GM23338 (cell line): ENCODE data around the gene AKAP7.
"Not testable (repeated sequence)": the region's sequence is repeated elsewhere in the genome, so short reads cannot be mapped to it uniquely, and the experiment has no call there.

Experiments
- CREB1 ChIP-seq: fragments of 250-450 bp; sonication (Bioruptor Pico); IDR thresholded peaks from 2 replicates; pipeline ENCODE4 v1.5.0; 2020; ENCODE audit warnings: low read depth, mild to moderate bottlenecking, moderate library complexity
- CTCF ChIP-seq, 2 experiments: fragments of 200-600 bp in 1 of 2; sonication (generic) in 1 of 2; conservative IDR thresholded peaks; 2 replicates each; pipeline versions ENCODE4 v1.5.1 to v1.6.1; 2016 to 2017; ENCODE audit warnings: antibody characterized with exemption in 2 of 2, low read depth in 2 of 2, mild to moderate bottlenecking in 2 of 2, moderate library complexity in 1 of 2
- ETS1 ChIP-seq: IDR thresholded peaks from 2 replicates; pipeline ENCODE4 v1.6.1; 2016; ENCODE audit warnings: antibody characterized with exemption
- EZH2 ChIP-seq: fragments of 200-600 bp; sonication (generic); IDR thresholded peaks from one replicate; pipeline ENCODE4 v1.8.0; 2017; ENCODE audit warnings: antibody characterized with exemption, mild to moderate bottlenecking, low read depth; ENCODE audit not compliant: unreplicated experiment
- EZH2phosphoT487 ChIP-seq: fragments of 200-600 bp; sonication (generic); IDR thresholded peaks from one replicate; pipeline ENCODE4 v1.8.1; 2018; ENCODE audit warnings: antibody characterized with exemption; ENCODE audit not compliant: unreplicated experiment
- JUNB ChIP-seq: IDR thresholded peaks from one replicate; pipeline ENCODE4 v1.6.1; 2016; ENCODE audit warnings: antibody characterized with exemption; ENCODE audit not compliant: unreplicated experiment
- NANOG ChIP-seq: IDR thresholded peaks from 2 replicates; pipeline ENCODE4 v1.6.1; 2016; ENCODE audit warnings: antibody characterized with exemption, borderline replicate concordance
- POLR2AphosphoS5 ChIP-seq: IDR thresholded peaks from 2 replicates; pipeline ENCODE4 v1.6.1; 2016; ENCODE audit warnings: antibody characterized with exemption, low read depth
- REST ChIP-seq: IDR thresholded peaks from one replicate; pipeline ENCODE4 v1.6.1; 2018; ENCODE audit warnings: antibody characterized with exemption; ENCODE audit not compliant: unreplicated experiment
- STAT1 ChIP-seq: IDR thresholded peaks from one replicate; pipeline ENCODE4 v1.6.1; 2016; ENCODE audit warnings: antibody characterized with exemption; ENCODE audit not compliant: unreplicated experiment
- ZNF114 ChIP-seq: fragments of 250-450 bp; sonication (Bioruptor Pico); IDR thresholded peaks from 2 replicates; pipeline ENCODE4 v1.5.0; 2020; ENCODE audit warnings: mild to moderate bottlenecking, moderate library complexity
- ZNF331 ChIP-seq: fragments of 250-450 bp; sonication (Bioruptor Pico); IDR thresholded peaks from 2 replicates; pipeline ENCODE4 v1.5.0; 2020; ENCODE audit warnings: low read depth, mild to moderate bottlenecking, moderate library complexity
- ZNF462 ChIP-seq: fragments of 250-450 bp; sonication (Bioruptor Pico); IDR thresholded peaks from 2 replicates; pipeline ENCODE4 v1.5.0; 2020; ENCODE audit warnings: mild to moderate bottlenecking, moderate library complexity

GRCh38 chr6:131328727-131329126 is 193.5 kb downstream of the AKAP7 start:
- TF ChIP-seq CTCF (conservative IDR thresholded peaks at IDR 0.05; ENCODE audit: low read depth in 2 of 2); EZH2; EZH2phosphoT487; ETS1; JUNB; ZNF114 (CRISPR knock-in tag); REST; NANOG; POLR2AphosphoS5; CREB1; ZNF331 (CRISPR knock-in tag); ZNF462 (CRISPR knock-in tag); STAT1: not testable (repeated sequence)
